Measurements from ENCODE around the gene TP53AIP1.

GRCh38 chr11:128931668-128932067 is 11.0 kb downstream of the TP53AIP1 start:
- TF ChIP-seq CTCF (conservative IDR thresholded peaks at IDR 0.05) (no peak), ZFX (IDR thresholded peaks at IDR 0.05) (no peak)
